KG1 (cell line): ENCODE results near the gene ZDBF2.
"Not testable (repeated sequence)": the region's sequence is repeated elsewhere in the genome, so short reads cannot be mapped to it uniquely, and the experiment has no call there.

Experiments used
- DNase-seq: peaks from one replicate; lab custom pipeline; 2025; lab: John Stamatoyannopoulos, UW

Gene ZDBF2

GRCh38 chr2:206274434-206275311 is at the start of gene ZDBF2:
Gene ZDBF2, plus strand, starts transcription at chr2:206274663. Its CDS starts 7,187 bp downstream, at chr2:206281850.
- no peak for DNase-seq

- no peak for DNase-seq
Measured at GRCh38 chr2:206225435-206226232, 48.8 kb upstream of the ZDBF2 start.

DNA sequence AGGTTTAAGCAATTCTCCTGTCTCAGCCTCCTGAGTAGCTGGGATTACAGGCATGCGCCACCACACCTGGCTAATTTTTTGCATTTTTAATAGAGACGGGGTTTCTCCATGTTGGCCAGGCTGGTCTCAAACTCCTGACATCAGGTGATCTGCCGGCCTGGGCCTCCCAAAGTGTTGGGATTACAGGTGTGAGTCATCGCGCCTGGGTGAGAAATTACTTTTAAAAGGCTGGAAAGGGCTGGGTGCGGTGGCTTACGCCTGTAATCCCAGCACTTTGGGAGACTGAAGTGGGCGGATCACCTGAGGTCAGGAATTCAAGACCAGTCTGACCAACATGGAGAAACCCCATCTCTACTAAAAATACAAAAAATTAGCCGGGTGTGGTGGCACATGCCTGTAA is 45.8 kb upstream of the ZDBF2 start:
- DNase-seq = not testable (repeated sequence)

DNA sequence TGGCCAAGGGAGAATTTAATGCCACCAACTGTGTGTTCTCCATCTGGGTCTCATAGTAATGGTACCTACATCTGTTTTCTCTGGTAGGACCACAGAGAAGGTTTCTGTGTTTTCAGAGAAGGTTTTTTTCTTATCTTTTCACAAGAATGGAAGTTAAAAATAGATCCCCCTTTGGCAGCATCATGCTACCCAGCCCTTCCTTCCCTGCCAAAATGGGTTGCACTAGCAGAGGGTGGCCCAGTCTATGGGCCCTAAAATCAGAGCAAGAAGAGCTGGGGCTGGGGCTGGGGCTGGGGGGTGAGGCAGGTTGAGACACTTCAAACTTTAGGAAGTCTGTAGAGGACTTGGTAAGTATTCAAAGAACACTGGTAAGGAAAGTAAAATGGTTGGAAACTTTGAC is 44.8 kb upstream of the ZDBF2 start:
- no peak for DNase-seq

GRCh38 chr2:206230060-206230762 is 44.3 kb upstream of the ZDBF2 start:
- DNase-seq = no peak

DNA sequence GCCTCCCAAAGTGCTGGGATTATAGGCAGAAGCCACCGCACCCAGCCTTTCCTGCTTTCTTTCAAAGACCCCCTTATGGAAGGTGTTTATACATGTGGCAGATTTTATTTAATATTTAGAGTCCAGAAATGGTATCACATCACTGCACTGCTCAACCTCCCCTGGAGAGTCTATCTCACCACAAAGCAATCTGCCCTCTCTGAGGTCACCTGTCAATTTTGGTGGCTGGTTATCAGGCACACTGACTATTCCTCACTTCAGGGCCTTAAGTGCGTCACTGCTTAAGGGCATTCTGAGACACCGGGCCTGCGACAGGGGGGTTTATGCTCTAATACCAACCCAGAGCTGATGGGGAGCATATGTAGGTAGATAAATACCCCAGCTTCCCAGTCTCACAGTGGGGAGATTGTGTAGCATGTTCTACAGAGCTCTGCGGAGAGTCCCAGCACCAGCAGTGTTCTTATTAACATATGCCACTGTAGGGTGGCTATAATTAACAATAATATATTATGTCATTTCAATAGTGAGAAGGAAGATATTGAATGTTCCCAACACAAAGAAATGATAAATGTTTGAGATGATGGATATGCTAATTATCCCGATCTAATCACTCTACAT is 42.7 kb upstream of the ZDBF2 start:
- no peak for DNase-seq

GRCh38 chr2:206232287-206233035 is 42.0 kb upstream of the ZDBF2 start:
- DNase-seq = no peak

DNA sequence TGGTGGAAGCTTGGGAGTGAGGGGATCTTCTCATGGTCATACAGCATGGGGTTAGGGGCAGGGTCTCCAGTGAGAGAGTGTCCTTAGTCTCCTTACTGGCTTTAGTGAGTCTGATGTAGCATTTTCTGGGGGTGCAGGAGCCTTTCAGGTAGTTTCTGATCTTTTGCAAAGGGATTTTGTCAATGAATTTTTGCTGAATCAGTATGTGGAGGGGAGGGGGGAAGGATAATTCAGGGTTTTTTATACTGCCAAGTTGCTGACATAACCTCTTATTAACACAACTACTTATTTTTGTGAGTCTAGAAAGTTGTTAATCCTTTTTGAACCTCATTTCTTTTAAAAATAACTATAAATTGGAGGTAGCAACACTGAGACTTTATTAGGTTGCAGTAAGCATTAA is 35.3 kb upstream of the ZDBF2 start:
- DNase-seq = no peak

DNA sequence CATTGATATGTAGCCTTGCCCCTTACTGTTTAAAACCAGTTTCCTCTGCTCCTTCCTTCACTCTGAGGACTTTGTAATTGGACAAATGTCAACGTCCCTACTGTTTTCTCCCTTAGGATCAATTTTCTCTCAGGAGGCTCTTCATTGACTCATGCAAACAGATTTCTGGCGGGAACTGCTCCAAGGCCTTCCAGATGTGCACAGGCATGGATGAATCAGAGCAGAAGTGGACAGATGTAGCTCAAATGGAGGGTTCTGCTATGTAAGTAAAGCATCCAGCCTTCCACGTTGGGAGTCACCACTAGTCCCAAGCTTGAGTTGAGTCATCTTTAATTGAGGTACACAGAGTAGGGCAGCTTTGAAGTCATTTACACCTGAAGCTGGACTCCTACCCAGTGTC is 34.1 kb upstream of the ZDBF2 start:
- DNase-seq = no peak

DNA sequence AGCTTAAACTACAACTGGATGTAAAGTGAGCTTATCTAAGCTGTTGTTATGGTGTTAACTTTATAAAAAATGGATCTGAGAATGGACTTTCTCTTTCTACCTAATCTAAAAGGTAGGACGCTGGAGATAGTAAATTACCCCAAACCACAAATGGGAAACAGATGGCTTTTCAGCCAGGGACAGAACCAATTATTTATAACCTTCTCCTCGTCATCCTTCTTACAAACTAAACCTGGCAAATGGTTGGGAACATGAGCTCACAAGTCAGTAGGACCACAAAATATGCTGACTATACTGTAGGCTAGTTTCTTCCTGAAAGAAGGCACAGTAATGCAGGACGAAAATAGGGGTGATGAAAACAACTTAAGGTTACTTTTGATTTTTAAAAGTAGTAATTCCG is 32.7 kb upstream of the ZDBF2 start:
- no peak for DNase-seq

DNA sequence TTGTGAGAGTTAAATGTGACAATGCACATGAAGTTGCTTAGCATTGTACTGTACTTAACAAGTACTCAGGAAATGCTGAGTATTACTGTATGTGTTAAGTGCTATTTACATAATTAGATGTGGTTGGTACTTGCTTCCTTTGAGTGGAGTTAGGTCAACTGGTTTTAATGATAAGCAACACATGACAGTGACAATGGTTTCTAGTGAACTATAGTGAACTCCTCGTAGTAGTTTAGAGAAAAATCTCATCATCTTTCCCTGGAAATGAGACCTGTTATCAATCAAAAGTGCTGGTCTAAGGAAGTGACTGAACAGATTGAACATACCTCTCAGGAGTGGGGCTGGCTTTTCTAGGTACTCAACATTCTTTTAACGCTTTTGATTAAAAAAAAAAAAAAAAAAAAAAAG is 29.2 kb upstream of the ZDBF2 start:
- DNase-seq = no peak

DNA sequence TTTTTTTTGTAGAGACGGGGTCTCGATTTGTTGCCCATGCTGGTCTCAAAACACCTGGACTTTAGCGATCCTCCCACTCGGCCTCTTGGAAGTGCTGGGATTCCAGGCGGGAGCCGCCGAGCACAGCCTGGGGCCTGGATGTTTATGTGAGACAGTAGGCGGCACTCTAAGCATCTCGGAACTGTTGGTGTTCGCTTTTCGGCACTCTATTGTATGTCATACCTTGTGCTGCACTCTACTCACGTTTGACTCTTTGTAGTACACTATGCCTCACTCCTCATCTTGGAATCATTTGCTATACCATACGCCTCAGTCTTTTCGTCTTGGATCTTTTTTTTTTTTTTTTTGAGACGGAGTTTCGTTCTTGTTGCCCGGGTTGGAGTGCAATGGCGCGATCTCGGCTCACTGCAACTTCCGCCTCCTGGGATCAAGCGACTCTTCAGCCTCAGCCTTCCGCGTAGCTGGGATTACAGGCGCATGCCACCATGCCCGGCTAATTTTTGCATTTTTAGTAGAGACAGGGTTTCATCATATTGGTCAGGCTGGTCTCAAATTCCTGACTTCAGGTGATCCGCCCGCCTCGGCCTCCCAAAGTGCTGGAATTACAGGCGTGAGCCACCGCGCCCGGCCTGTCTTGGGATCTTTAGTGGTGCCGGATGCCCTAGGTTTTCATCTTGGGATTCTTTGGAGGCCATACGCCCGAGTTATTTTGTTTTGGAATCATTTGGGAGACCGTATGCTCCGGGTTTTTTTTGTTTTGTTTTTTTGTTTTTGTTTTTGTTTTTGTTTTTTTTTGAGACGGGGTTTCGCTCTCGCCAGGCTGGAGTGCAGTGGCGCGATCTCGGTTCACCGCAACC is 24.2 kb upstream of the ZDBF2 start:
- DNase-seq = no peak

DNA sequence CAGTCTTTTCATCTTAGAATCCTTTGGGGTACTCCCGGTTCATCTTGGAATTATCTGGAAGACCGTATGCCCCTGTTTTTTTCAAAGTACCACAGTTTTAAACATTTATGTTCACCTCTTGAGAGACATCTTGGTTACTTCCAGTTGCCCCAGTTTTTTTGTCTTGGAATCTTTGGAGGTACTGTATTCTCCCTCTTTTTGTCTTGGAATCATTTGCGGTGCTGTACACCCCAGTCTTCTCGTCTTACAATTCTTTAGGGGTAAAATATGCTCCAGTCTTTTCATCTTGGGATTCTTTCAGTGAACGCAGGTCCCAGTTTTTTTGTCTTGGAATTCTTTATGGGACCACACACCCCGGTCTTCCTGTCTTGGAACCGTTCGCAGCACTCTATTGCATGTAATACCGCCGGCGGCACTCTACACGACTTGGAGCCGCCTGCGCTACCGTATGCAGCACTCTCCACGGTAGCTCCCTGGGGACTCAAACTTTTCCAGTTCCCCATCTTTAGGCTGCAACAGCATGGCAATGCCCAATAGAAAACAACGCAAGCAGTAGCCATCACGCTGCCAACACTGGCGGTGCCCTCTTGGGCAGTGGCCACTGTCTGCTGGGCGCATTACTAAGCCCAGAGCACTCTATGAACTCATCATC is 21.2 kb upstream of the ZDBF2 start:
- no peak for DNase-seq

DNA sequence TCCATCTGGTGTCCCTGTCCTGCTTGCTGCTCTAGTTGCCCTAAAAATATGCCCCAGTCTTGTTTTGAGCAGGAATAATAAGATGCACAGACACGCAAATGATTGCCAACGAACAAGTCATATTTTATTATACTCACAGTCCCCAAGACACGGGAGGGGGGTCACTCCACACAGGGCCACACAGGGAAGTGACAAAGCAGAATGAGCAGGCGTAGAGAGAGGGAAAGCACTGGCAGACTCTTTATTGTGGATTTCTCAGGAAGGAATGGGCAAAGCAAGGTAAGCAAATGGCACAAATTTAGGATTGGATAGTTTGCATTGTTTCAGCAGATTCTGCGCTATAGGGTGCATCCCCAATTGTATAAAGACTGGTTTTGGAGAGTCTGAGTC is 20.7 kb upstream of the ZDBF2 start:
- DNase-seq = no peak

- DNase-seq = no peak
Measured at GRCh38 chr2:206255003-206255402, 19.5 kb upstream of the ZDBF2 start.

- no peak for DNase-seq
Measured at GRCh38 chr2:206256706-206257205, 17.7 kb upstream of the ZDBF2 start.

- no peak for DNase-seq
Measured at GRCh38 chr2:206257350-206257749, 17.1 kb upstream of the ZDBF2 start.

- no peak for DNase-seq
Measured at GRCh38 chr2:206257861-206258260, 16.6 kb upstream of the ZDBF2 start.

DNA sequence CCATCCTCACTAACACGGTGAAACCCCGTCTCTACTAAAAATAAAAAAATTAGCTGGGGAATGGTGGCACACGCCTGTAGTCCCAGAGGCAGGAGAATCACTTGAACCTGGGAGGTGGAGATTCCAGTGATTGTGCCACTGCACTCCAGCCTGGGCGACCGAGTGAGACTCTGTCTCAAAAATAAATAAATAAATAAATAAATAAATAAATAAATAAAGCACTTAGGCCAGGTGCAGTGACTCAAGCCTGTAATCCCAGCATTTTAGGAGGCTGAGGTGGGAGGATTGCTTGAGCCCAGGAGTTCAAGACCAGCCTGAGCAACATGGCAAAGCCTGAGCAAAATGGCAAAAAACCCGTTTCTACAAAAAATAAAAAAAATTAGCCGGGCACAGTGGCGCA is 15.8 kb upstream of the ZDBF2 start:
- DNase-seq = not testable (repeated sequence)
